ENCODE results near the gene PMEPA1.

Gene PMEPA1

GRCh38 chr20:57658833-57659516 is 50.8 kb downstream of the PMEPA1 start:
- intact Hi-C loops (cut with micrococcal nuclease), result no loop called here
- Mint-ChIP-seq H3K27me3 (peaks cover 5% of the 10 kb centered on the region), H3K36me3 (ENCODE audit: low read depth) (no peaks in the 10 kb centered on the region), H3K4me3 (no peak overlapping the region), H3K9me3 (no peaks in the 10 kb centered on the region), H3K27ac (no peak overlapping the region), H3K4me1 (ENCODE audit: low read depth) (peaks cover 5% of the 10 kb centered on the region)

GRCh38 chr20:57658447-57658832 is 51.4 kb downstream of the PMEPA1 start:
- peaks cover 5% of the 10 kb centered on the region for H3K4me1 Mint-ChIP-seq (ENCODE audit: low read depth)
- no peak overlapping the region for H3K4me3 Mint-ChIP-seq
- H3K9me3 Mint-ChIP-seq, result no peaks in the 10 kb centered on the region
- H3K36me3 Mint-ChIP-seq (ENCODE audit: low read depth), result no peaks in the 10 kb centered on the region
- intact Hi-C loops (cut with micrococcal nuclease), result no loop called here
- H3K27ac Mint-ChIP-seq, result no peak overlapping the region
- peaks cover 5% of the 10 kb centered on the region for H3K27me3 Mint-ChIP-seq

GRCh38 chr20:57657535-57658446 is 52.0 kb downstream of the PMEPA1 start:
- Mint-ChIP-seq H3K27me3 (peaks cover 5% of the 10 kb centered on the region), H3K9me3 (no peaks in the 10 kb centered on the region), H3K36me3 (ENCODE audit: low read depth) (no peaks in the 10 kb centered on the region), H3K4me3 (no peak overlapping the region), H3K4me1 (ENCODE audit: low read depth) (peaks cover 5% of the 10 kb centered on the region), H3K27ac (no peak overlapping the region)
- intact Hi-C loops (cut with micrococcal nuclease), result no loop called here

DNA sequence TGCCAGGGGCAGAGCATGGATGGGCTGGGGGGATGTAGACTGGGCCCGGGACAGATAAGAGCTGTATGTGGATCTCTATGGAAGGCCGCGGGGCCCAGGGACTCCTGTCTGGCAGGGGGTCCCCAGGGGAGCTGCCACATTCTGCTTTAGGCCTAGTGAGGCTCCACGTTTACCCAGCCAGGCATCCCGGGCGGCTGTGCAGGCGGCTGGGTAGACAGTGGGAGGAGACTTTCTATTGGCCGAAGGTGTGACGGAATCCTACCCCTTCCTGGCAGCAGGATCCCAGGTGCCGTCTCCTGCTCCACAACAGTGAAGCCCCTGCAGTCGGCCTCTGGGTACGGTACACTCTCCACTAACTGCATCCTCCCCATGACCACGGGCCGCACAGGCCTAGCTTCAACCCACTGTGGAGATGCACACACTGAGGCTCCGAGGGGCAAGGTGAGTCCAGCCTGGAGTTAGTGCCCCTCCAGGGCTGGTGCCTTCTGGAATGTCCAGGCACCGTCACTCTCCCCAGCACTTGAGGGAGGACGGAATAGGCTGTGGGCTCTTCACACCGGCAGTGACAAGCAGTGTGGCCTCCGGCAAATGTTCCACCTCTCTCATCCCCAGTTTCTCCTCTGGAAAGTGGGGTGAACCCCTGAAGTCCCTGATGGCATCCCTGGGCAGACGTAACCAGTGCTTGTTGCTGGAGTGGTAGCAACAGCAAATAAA is 52.8 kb downstream of the PMEPA1 start:
- peaks cover 5% of the 10 kb centered on the region for H3K27me3 Mint-ChIP-seq
- H3K4me1 Mint-ChIP-seq (ENCODE audit: low read depth), result peaks cover 5% of the 10 kb centered on the region
- no peaks in the 10 kb centered on the region for H3K9me3 Mint-ChIP-seq
- peaks cover 5% of the 10 kb centered on the region for H3K36me3 Mint-ChIP-seq (ENCODE audit: low read depth)
- no peak overlapping the region for H3K27ac Mint-ChIP-seq
- H3K4me3 Mint-ChIP-seq, result no peak overlapping the region
- intact Hi-C loops (cut with micrococcal nuclease), result no loop called here

DNA sequence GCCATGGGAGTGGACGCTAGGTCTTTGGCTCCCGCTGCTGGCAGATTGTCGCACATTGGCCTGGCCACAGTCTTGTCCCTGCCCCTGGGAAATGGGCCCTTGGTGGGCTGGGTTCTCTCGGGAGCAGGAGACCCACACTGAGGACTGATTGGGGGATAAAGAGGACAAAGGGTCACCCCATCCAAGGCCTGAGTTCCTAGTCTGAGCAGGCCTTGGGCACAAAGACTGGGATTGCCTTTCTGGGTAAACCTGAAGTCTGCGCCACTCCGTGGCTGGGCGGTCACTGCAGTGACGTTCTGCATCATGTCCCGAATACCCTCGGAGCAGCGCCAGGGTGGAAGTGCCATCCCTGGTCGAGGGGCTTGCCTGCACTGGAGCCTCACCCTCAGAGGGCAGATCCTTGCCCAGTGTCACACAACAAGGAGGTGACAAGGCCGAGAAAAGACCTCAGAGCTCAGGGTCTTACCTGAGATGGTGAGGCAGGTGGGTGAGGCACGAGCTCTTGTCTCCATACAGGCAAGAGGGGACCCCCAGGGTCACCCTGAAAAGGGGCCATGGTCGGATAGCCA is 53.5 kb downstream of the PMEPA1 start:
- Mint-ChIP-seq H3K27ac (no peak overlapping the region), H3K36me3 (ENCODE audit: low read depth) (peaks cover 6% of the 10 kb centered on the region), H3K4me3 (no peak overlapping the region), H3K9me3 (no peaks in the 10 kb centered on the region), H3K4me1 (ENCODE audit: low read depth) (peaks cover 5% of the 10 kb centered on the region), H3K27me3 (peaks cover 5% of the 10 kb centered on the region)
- intact Hi-C loops (cut with micrococcal nuclease), result no loop called here

- intact Hi-C loops (cut with micrococcal nuclease), result loop anchor here (2.0 kb wide), 2 partner anchors 373 to 431 kb away; no protein-coding TSS in a partner anchor
- H3K36me3 Mint-ChIP-seq (ENCODE audit: low read depth), result peaks cover 6% of the 10 kb centered on the region
Measured at GRCh38 chr20:57655809-57656155, 54.0 kb downstream of the PMEPA1 start.

DNA sequence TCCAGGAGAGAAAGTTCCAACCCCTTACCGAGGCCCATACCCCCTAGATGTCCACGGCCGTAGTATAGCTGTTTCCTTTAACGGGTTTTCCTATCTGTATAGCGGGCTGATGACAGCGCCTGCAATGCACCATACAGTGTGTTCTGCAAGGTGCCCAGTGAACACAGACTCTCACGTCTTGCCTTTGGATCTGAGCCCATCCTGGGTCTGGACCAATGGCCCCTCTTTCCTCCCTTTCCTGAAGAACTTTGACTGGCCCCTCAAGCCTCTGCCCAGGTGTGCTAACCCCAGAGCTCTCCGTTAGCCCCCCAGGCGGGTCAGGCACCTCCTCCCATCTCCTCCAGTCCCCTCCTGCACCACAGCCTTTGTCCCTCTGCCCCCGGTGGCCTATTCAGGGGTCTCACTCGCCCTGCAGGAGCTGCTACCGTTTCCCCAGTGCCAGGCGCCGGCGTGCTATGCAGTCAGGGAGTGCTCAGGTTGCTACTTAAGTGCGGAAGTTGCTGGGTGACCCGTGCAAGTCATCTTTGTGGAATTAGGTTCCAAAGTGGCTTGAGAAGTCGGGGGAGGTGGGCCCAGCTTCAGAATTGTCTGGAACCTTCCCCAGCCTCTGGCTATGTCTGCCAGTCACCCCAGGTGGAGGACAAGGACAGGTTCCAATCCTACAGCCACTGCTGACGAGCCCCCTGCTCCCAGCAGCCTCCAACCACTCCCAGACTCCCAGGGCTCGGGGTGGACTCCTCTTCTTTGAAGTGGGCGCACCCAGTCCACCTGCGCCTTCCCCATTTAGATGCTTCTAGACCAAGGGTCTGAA is 54.6 kb downstream of the PMEPA1 start:
- Mint-ChIP-seq H3K9me3 (no peaks in the 10 kb centered on the region), H3K4me3 (no peak overlapping the region), H3K4me1 (ENCODE audit: low read depth) (peaks cover 5% of the 10 kb centered on the region), H3K27ac (no peak overlapping the region), H3K36me3 (ENCODE audit: low read depth) (peaks cover 6% of the 10 kb centered on the region), H3K27me3 (peaks cover 8% of the 10 kb centered on the region)
- intact Hi-C loops (cut with micrococcal nuclease), result loop anchor here (1.0 to 2.0 kb wide), 3 partner anchors 374 to 524 kb away; no protein-coding TSS in a partner anchor

More at GRCh38 chr20:57655809-57656155, 54.0 kb downstream of the PMEPA1 start:
- no peak overlapping the region for H3K27ac Mint-ChIP-seq
- H3K4me1 Mint-ChIP-seq (ENCODE audit: low read depth), result peaks cover 5% of the 10 kb centered on the region
- H3K27me3 Mint-ChIP-seq, result peaks cover 5% of the 10 kb centered on the region
- no peak overlapping the region for H3K4me3 Mint-ChIP-seq
- no peaks in the 10 kb centered on the region for H3K9me3 Mint-ChIP-seq

GRCh38 chr20:57654363-57654997 is 55.3 kb downstream of the PMEPA1 start:
- Mint-ChIP-seq H3K4me3 (no peak overlapping the region), H3K27ac (no peak overlapping the region), H3K9me3 (no peaks in the 10 kb centered on the region), H3K4me1 (ENCODE audit: low read depth) (peaks cover 5% of the 10 kb centered on the region), H3K27me3 (peaks cover 9% of the 10 kb centered on the region), H3K36me3 (ENCODE audit: low read depth) (peaks cover 6% of the 10 kb centered on the region)
- intact Hi-C loops (cut with micrococcal nuclease), result loop anchor here (1.0 to 2.0 kb wide), 3 partner anchors 374 to 525 kb away; no protein-coding TSS in a partner anchor

DNA sequence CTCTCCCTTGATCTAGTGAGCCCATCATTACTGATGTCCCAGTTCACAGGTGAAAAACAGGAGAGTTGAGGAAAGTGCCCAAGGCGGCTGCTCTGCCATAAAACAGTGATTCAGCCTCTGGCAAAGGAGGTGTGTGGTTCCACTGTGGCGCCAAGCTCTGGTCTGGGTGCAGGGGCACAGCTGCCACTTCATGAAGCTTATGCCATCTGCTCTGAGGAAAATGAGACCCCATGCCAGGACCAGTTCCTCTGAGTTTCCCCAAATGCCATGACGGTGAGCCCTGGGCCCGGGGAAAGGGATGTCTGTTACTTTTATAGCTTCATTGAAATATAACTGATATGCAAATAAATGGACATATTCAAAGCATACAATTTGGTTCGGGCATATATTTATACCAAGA is 55.9 kb downstream of the PMEPA1 start:
- Mint-ChIP-seq H3K4me1 (ENCODE audit: low read depth) (peaks cover 5% of the 10 kb centered on the region), H3K9me3 (no peaks in the 10 kb centered on the region), H3K27ac (no peak overlapping the region), H3K4me3 (no peak overlapping the region), H3K36me3 (ENCODE audit: low read depth) (peaks cover 6% of the 10 kb centered on the region), H3K27me3 (peaks cover 13% of the 10 kb centered on the region)
- intact Hi-C loops (cut with micrococcal nuclease), result loop anchor here (1.0 to 2.0 kb wide), 3 partner anchors 375 to 525 kb away; no protein-coding TSS in a partner anchor

GRCh38 chr20:57653546-57653900 is 56.3 kb downstream of the PMEPA1 start:
- H3K4me1 Mint-ChIP-seq (ENCODE audit: low read depth), result peaks cover 5% of the 10 kb centered on the region
- H3K27ac Mint-ChIP-seq, result no peak overlapping the region
- intact Hi-C loops (cut with micrococcal nuclease), result no loop called here

DNA sequence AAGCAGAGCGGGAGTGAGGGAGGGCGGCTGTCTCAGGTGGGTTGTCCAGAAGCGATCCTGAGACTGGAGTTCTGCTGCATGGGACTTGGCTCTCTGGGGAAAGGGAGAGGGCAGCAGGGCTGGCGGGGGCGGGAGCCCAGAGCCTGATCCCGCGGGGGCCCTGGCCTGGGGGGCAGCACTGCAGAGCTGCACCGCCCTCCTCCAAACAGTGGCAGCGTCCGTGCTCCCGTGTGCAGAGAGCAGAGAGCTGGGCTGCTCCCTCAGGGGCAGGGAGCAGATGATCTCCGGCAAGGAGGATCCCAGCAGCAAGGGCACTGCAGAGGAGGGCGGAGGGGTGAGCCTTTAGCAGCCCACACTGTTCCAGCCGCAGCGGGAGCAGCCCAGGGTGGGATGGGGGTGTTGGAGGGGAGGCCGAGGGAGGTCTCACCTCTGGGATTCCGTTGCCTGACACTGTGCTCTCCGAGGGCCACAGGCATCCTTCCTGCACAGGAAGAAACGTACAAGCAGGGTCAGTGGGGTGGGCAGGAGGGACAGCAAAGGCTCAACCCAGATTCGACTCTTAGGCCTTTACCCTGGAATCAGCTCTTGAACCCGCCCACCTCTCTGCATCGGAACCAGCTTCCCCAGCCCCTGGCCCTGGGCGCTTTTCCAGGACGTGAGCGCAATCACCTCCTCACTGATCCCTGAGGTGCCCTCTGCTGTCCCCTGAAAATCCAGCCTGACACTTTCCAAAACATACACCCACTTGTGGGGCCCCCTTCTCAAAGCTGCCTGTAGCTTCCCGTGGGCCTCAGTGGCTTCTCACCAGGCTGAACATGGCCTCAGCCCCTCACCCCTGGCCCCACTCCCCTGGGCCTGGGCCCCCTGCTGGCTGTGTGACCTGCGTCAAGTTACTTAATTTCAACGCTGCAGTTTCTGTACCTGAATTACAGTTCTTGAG is 56.9 kb downstream of the PMEPA1 start:
- intact Hi-C loops (cut with micrococcal nuclease), result no loop called here
- no peak overlapping the region for H3K4me3 Mint-ChIP-seq
- H3K4me1 Mint-ChIP-seq (ENCODE audit: low read depth), result peaks cover 5% of the 10 kb centered on the region
- H3K27ac Mint-ChIP-seq, result no peak overlapping the region
- peaks cover 15% of the 10 kb centered on the region for H3K27me3 Mint-ChIP-seq
- H3K9me3 Mint-ChIP-seq, result no peaks in the 10 kb centered on the region
- peaks cover 6% of the 10 kb centered on the region for H3K36me3 Mint-ChIP-seq (ENCODE audit: low read depth)

More at GRCh38 chr20:57653546-57653900, 56.3 kb downstream of the PMEPA1 start:
- peaks cover 13% of the 10 kb centered on the region for H3K27me3 Mint-ChIP-seq
- no peaks in the 10 kb centered on the region for H3K9me3 Mint-ChIP-seq
- peaks cover 6% of the 10 kb centered on the region for H3K36me3 Mint-ChIP-seq (ENCODE audit: low read depth)
- H3K4me3 Mint-ChIP-seq, result no peak overlapping the region
